K562 (cell line): ENCODE results near the gene ATP5PB. TPM values are rescaled to one million over a fixed set of nuclear protein-coding genes. Genes with fewer than 3 reads are reported as not detected.

ENCODE experiments used
- ATF7 ChIP-seq: fragments of 450-650 bp; IDR thresholded peaks from 2 replicates; pipeline ENCODE4 v1.7.1; 2014; ENCODE audit warnings: mild to moderate bottlenecking, moderate library complexity
- EP300 ChIP-seq: IDR thresholded peaks from 2 replicates; pipeline ENCODE4 v1.6.1; 2012; ENCODE audit warnings: low read length, improper control_type of control experiment
- FOSL1 ChIP-seq: fragments of 200-800 bp; sonication (Bioruptor generic); conservative IDR thresholded peaks from 2 replicates; pipeline ENCODE4 v1.6.1; 2016; ENCODE audit warnings: missing genetic modification characterization, missing compliant biosample characterization
- GABPA ChIP-seq: fragments of 200-800 bp; sonication (Bioruptor generic); conservative IDR thresholded peaks from 2 replicates; pipeline ENCODE4 v1.6.1; 2016; ENCODE audit warnings: low read depth, missing genetic modification characterization, missing compliant biosample characterization
- JUND ChIP-seq, 2 experiments: IDR thresholded peaks; 2 replicates in 1 of 2; 3 replicates in 1 of 2; pipeline ENCODE4 v1.6.1; 2011; ENCODE audit warnings: borderline replicate concordance in 2 of 2, low read depth in 2 of 2, low read length in 2 of 2, improper control_type of control experiment in 1 of 2, missing biosample characterization in 1 of 2, missing genetic modification characterization in 1 of 2, missing genetic modification reagents in 1 of 2
- MED1 ChIP-seq: sonication (generic); formaldehyde crosslinking; IDR thresholded peaks from 2 replicates; pipeline ENCODE4 v1.8.1; 2023; ENCODE audit warnings: missing genetic modification reagents, borderline replicate concordance
- MEIS2 ChIP-seq: fragments of 450-650 bp; IDR thresholded peaks from 2 replicates; pipeline ENCODE4 v1.6.1; 2014; ENCODE audit warnings: mild to moderate bottlenecking; ENCODE audit not compliant: partially characterized antibody
- MNT ChIP-seq, 2 experiments: fragments of 450-650 bp; conservative IDR thresholded peaks; 2 replicates each; pipeline ENCODE4 v1.6.1; 2017; ENCODE audit warnings: mild to moderate bottlenecking in 2 of 2, moderate library complexity in 2 of 2
- MTA3 ChIP-seq: fragments of 450-650 bp; formaldehyde crosslinking; IDR thresholded peaks from 2 replicates; pipeline ENCODE4 v1.6.1; 2017; ENCODE audit warnings: mild to moderate bottlenecking, borderline replicate concordance
- NR2C1 ChIP-seq, 2 experiments: fragments of 450-650 bp; IDR thresholded peaks; 2 replicates each; pipeline ENCODE4 v1.6.1; 2017; ENCODE audit warnings: mild to moderate bottlenecking in 2 of 2, antibody characterized with exemption in 1 of 2, inconsistent platforms in 1 of 2, missing compliant biosample characterization in 1 of 2, missing genetic modification characterization in 1 of 2
- NR2C2 ChIP-seq, 2 experiments: fragments of 200-800 bp in 1 of 2; sonication (Bioruptor generic) in 1 of 2; sonication (generic) in 1 of 2; formaldehyde crosslinking in 1 of 2; IDR thresholded peaks; 2 replicates each; pipeline versions ENCODE4 v1.6.1 to v1.8.0; 2016 to 2022; ENCODE audit warnings: mild to moderate bottlenecking in 1 of 2, missing compliant biosample characterization in 1 of 2, missing genetic modification characterization in 1 of 2, missing genetic modification reagents in 1 of 2
- PKNOX1 ChIP-seq: fragments of 450-650 bp; IDR thresholded peaks from 2 replicates; pipeline ENCODE4 v1.6.1; 2016
- PPARD ChIP-seq: fragments of 250-450 bp; sonication (Bioruptor Pico); IDR thresholded peaks from 2 replicates; pipeline ENCODE4 v1.8.0; 2022; ENCODE audit warnings: inconsistent platforms, mild to moderate bottlenecking, moderate library complexity
- RBBP5 ChIP-seq: fragments of 200-600 bp; sonication (generic); IDR thresholded peaks from 2 replicates; pipeline ENCODE4 v1.6.1; 2012; ENCODE audit warnings: borderline replicate concordance, mild to moderate bottlenecking, low read length, control low read depth, inconsistent platforms; ENCODE audit not compliant: insufficient read depth, poor library complexity, severe bottlenecking
- SMAD4 ChIP-seq: fragments of 250-450 bp; sonication (Bioruptor Pico); conservative IDR thresholded peaks from 2 replicates; pipeline ENCODE4 v1.8.0; 2021; ENCODE audit warnings: inconsistent platforms, mild to moderate bottlenecking, moderate library complexity
- SMARCE1 ChIP-seq: fragments of 450-650 bp; IDR thresholded peaks from 2 replicates; pipeline ENCODE4 v1.7.1; 2016; ENCODE audit warnings: mild to moderate bottlenecking
- SP1 ChIP-seq: sonication (generic); formaldehyde crosslinking; IDR thresholded peaks from 2 replicates; pipeline ENCODE4 v1.8.1; 2022; ENCODE audit warnings: mild to moderate bottlenecking, missing genetic modification reagents
- TAL1 ChIP-seq: fragments of 450-650 bp; IDR thresholded peaks from 2 replicates; pipeline ENCODE4 v1.6.1; 2016; ENCODE audit warnings: mild to moderate bottlenecking
- XRCC3 ChIP-seq: fragments of 450-650 bp; IDR thresholded peaks from 2 replicates; pipeline ENCODE4 v1.6.1; 2017; ENCODE audit warnings: mild to moderate bottlenecking, moderate library complexity
- ZBTB12 ChIP-seq: fragments of 250-450 bp; sonication (Bioruptor Pico); IDR thresholded peaks from 2 replicates; pipeline ENCODE4 v1.4.0; 2020
- ZKSCAN8 ChIP-seq: fragments of 200-800 bp; sonication (Bioruptor generic); IDR thresholded peaks from 2 replicates; pipeline ENCODE4 v1.6.1; 2016; ENCODE audit warnings: missing genetic modification characterization, missing compliant biosample characterization
- ZNF3 ChIP-seq: fragments of 250-450 bp; sonication (Bioruptor Pico); IDR thresholded peaks from 2 replicates; pipeline ENCODE4 v1.5.0; 2021; ENCODE audit warnings: mild to moderate bottlenecking, moderate library complexity
- ZNF436 ChIP-seq: fragments of 250-450, 450-650 bp; sonication (Bioruptor Pico); formaldehyde crosslinking; IDR thresholded peaks from 2 replicates; pipeline ENCODE4 v1.7.0; 2020; ENCODE audit warnings: mild to moderate bottlenecking
- ZNF76 ChIP-seq: fragments of 250-450 bp; sonication (Bioruptor Pico); IDR thresholded peaks from 2 replicates; pipeline ENCODE4 v1.4.0; 2020; ENCODE audit warnings: mild to moderate bottlenecking, moderate library complexity, borderline replicate concordance
- polyA plus RNA-seq, 8 experiments: library from polyadenylated mRNA; depleted of rRNA in 4 of 8; stranded (reverse) in 5 of 8; unstranded in 3 of 8; fragments of >200 nt; fragmentation: Nextera tagmentation in 2 of 8; fragmentation: Illumina TruSeq in 1 of 8; extraction: Ambion mirVana in 2 of 8; extraction: Trizol in 1 of 8; gene quantifications; 2 replicates each; pipeline versions ENCODE4 v1.2.1 to v1.2.3, GENCODE V29; 2011 to 2014; ENCODE audit warnings: inconsistent platforms in 1 of 8, missing spikeins in 1 of 8
- total RNA-seq, 7 experiments: library from RNA; depleted of rRNA in 6 of 7; stranded (reverse); fragments of >200 nt in 6 of 7; fragmentation: Illumina TruSeq in 2 of 7; extraction: Trizol in 2 of 7; gene quantifications; 2 replicates each; pipeline versions ENCODE4 v1.2.1 to v1.2.3, GENCODE V29; 2011 to 2021; ENCODE audit warnings: low replicate concordance in 1 of 7

Gene ATP5PB
- total and polyA plus RNA-seq, 9 of the 15 experiments (the other 6 are each of a cell fraction or from before 2014, with no cell fraction given), result 651 to 2,735 (median 1,061) TPM

GRCh38 chr1:111463029-111463683 lies 13.9 kb downstream of the ATP5PB start (continued):
- TF ChIP-seq MTA3 (0 out of 2 replicates have a peak, but pooled peaks have one; percentile 16), MED1 (CRISPR knock-in tag) (no peak), SP1 (CRISPR knock-in tag) (0 out of 2 replicates have a peak, but pooled peaks have one; percentile 28), SMARCE1 (peak; percentile 30; the same call in 1 of the 2 replicates), TAL1 (no peak), ZNF76 (CRISPR knock-in tag) (no peak), RBBP5 (peak; percentile 23), MEIS2 (peak; percentile 95), ATF7 (no peak), FOSL1 (tag) (peak; percentile 90), ZNF3 (CRISPR knock-in tag) (no peak), NR2C1 (IDR thresholded peaks at IDR 0.05) (no peak; the same call in 1 of the 2 replicates), NR2C1 (tag; IDR thresholded peaks at IDR 0.05) (peak; percentile 62; the same call in 1 of the 2 replicates), SMAD4 (0 out of 2 replicates have a peak, but pooled peaks have one; percentile 9), ZKSCAN8 (CRISPR knock-in tag) (peak; percentile 65; the same call in 1 of the 2 replicates), GABPA (tag) (peak; percentile 24), MNT (conservative IDR thresholded peaks at IDR 0.05) (0 out of 4 replicates have a peak, but pooled peaks of 1 of the 2 experiments have one; percentile 21), XRCC3 (no peak), PKNOX1 (peak; percentile 85), ZNF436 (CRISPR knock-in tag) (no peak), ZBTB12 (no peak), JUND (IDR thresholded peaks at IDR 0.05; ENCODE audit: borderline replicate concordance, low read depth, low read length) (peak; percentile 80; the same call in 1 of the 2 replicates), JUND (tag; IDR thresholded peaks at IDR 0.05; ENCODE audit: borderline replicate concordance, low read depth, low read length) (peak; percentile 86; the same call in 2 of the 3 replicates), EP300 (no peak), NR2C2 (CRISPR knock-in tag; IDR thresholded peaks at IDR 0.05) (no peak), NR2C2 (tag; IDR thresholded peaks at IDR 0.05) (peak; percentile 65), PPARD (CRISPR knock-in tag) (no peak)
